IMR-90 (cell line): ENCODE results near the gene GFAP. TPM values are rescaled to one million over a fixed set of nuclear protein-coding genes. Genes with fewer than 3 reads are reported as not detected.

Experiments used
- ATAC-seq: fragments of 200-7000 bp; cut with Tn5 transposase; 2 replicates; pipeline ENCODE4 v1.9.1; 2020; ENCODE audit warnings: low read depth, mild to moderate bottlenecking, moderate library complexity
- BruUV-seq: library from RNA; stranded (reverse); fragments of 400-500 nt; replicated peaks from 2 replicates; lab custom pipeline; 2021; lab: Mats Ljungman, UMichigan
- CTCF ChIA-PET: fragments of 300-600 bp; formaldehyde crosslinking; extraction: SDS; loops from one replicate; lab custom pipeline; 2021; ENCODE audit warnings: antibody characterized with exemption; lab: Yijun Ruan, JAX
- POLR2A ChIA-PET: fragments of 300-600 bp; sonication (Branson Sonifier 250); formaldehyde crosslinking; loops from one replicate; lab custom pipeline; 2022; ENCODE audit warnings: antibody characterized with exemption; ENCODE audit not compliant: unreplicated experiment; lab: Charles Lee
- DNase-seq: peaks from one replicate; pipeline ENCODE4 v3.0.0; 2013
- H2AFZ ChIP-seq: replicated peaks from 2 replicates; pipeline ENCODE3; 2013; ENCODE audit warnings: low read length, mild to moderate bottlenecking; ENCODE audit not compliant: poor library complexity
- H2AK5ac ChIP-seq: 2 replicates; pipeline ENCODE4 v1.6.1; 2013; ENCODE audit warnings: low read depth, low read length, inconsistent platforms
- H2AK9ac ChIP-seq: replicated peaks from 2 replicates; pipeline ENCODE3; 2013; ENCODE audit warnings: mild to moderate bottlenecking, low read depth, low read length, moderate library complexity; ENCODE audit not compliant: poor library complexity
- H2BK120ac ChIP-seq: 2 replicates; pipeline ENCODE4 v1.6.1; 2013; ENCODE audit warnings: low read depth, low read length, inconsistent platforms
- H2BK15ac ChIP-seq: 3 replicates; pipeline ENCODE4 v1.6.1; 2013; ENCODE audit warnings: low read depth, low read length, inconsistent platforms
- H2BK20ac ChIP-seq: 2 replicates; pipeline ENCODE4 v1.6.1; 2013; ENCODE audit warnings: low read depth, mild to moderate bottlenecking, inconsistent platforms, low read length, moderate library complexity
- H2BK5ac ChIP-seq: 2 replicates; pipeline ENCODE4 v1.6.1; 2013; ENCODE audit warnings: mild to moderate bottlenecking, low read depth, low read length, inconsistent platforms; ENCODE audit not compliant: poor library complexity, severe bottlenecking
- H3K14ac ChIP-seq: replicated peaks from 2 replicates; pipeline ENCODE4 v1.6.1; 2013; ENCODE audit warnings: low read depth, low read length, inconsistent platforms
- H3K18ac ChIP-seq: 2 replicates; pipeline ENCODE4 v1.6.1; 2013; ENCODE audit warnings: low read depth, low read length, control low read depth
- H3K23ac ChIP-seq: 2 replicates; pipeline ENCODE4 v1.6.1; 2013; ENCODE audit warnings: low read depth, low read length, inconsistent platforms
- H3K27ac ChIP-seq: 2 replicates; pipeline ENCODE4 v1.5.1; 2013; ENCODE audit warnings: mild to moderate bottlenecking, control low read depth, low read length; ENCODE audit not compliant: insufficient read depth
- H3K27me3 ChIP-seq: 2 replicates; pipeline ENCODE4 v1.6.1; 2013; ENCODE audit warnings: low read length; ENCODE audit not compliant: control insufficient read depth, insufficient read depth
- H3K36me3 ChIP-seq: 2 replicates; pipeline ENCODE4 v1.6.1; 2013; ENCODE audit warnings: low read length, mixed read lengths; ENCODE audit not compliant: control insufficient read depth, insufficient read depth
- H3K4ac ChIP-seq: 2 replicates; pipeline ENCODE4 v1.6.1; 2013; ENCODE audit warnings: low read depth, low read length, inconsistent platforms
- H3K4me1 ChIP-seq: 2 replicates; pipeline ENCODE4 v1.6.1; 2013; ENCODE audit warnings: low read length, mixed read lengths; ENCODE audit not compliant: control insufficient read depth, insufficient read depth
- H3K4me2 ChIP-seq: 2 replicates; pipeline ENCODE4 v1.6.1; 2013; ENCODE audit warnings: low read depth, mild to moderate bottlenecking, control low read depth, low read length, moderate library complexity
- H3K4me3 ChIP-seq: 2 replicates; pipeline ENCODE4 v1.5.1; 2013; ENCODE audit warnings: low read depth, mild to moderate bottlenecking, control low read depth, low read length, moderate library complexity; ENCODE audit not compliant: insufficient read depth
- H3K56ac ChIP-seq: 2 replicates; pipeline ENCODE4 v1.6.1; 2013; ENCODE audit warnings: low read length, inconsistent platforms; ENCODE audit not compliant: insufficient read depth; ENCODE audit errors: extremely low read depth
- H3K79me1 ChIP-seq, 2 experiments: 2 replicates each; pipeline ENCODE4 v1.6.1; 2013; ENCODE audit warnings: low read length in 2 of 2, inconsistent platforms in 1 of 2, low read depth in 1 of 2
- H3K9ac ChIP-seq: 2 replicates; pipeline ENCODE4 v1.6.1; 2013; ENCODE audit warnings: low read depth, low read length, control low read depth
- H3K9me1 ChIP-seq: 2 replicates; pipeline ENCODE4 v1.6.1; 2013; ENCODE audit warnings: low read length, inconsistent platforms; ENCODE audit not compliant: insufficient read depth
- H3K9me3 ChIP-seq: 2 replicates; pipeline ENCODE4 v1.6.1; 2013; ENCODE audit warnings: low read length; ENCODE audit not compliant: control insufficient read depth, insufficient read depth
- H4K20me1 ChIP-seq: 2 replicates; pipeline ENCODE4 v1.6.1; 2013; ENCODE audit warnings: low read length, inconsistent platforms; ENCODE audit not compliant: insufficient read depth
- H4K5ac ChIP-seq: 2 replicates; pipeline ENCODE4 v1.6.1; 2013; ENCODE audit warnings: mild to moderate bottlenecking, low read depth, low read length, control low read depth
- H4K8ac ChIP-seq, 2 experiments: 2 replicates each; pipeline ENCODE4 v1.6.1; 2013; ENCODE audit warnings: low read depth in 2 of 2, low read length in 2 of 2, control low read depth in 1 of 2, inconsistent platforms in 1 of 2
- H4K91ac ChIP-seq: 2 replicates; pipeline ENCODE4 v1.6.1; 2013; ENCODE audit warnings: low read depth, low read length, inconsistent platforms; ENCODE audit not compliant: insufficient read depth
- BHLHE40 ChIP-seq: fragments of 150-350 bp; IDR thresholded peaks from 2 replicates; pipeline ENCODE4 v1.6.1; 2016; ENCODE audit warnings: mild to moderate bottlenecking, low read depth, low read length
- CEBPB ChIP-seq: IDR thresholded peaks from 2 replicates; pipeline ENCODE4 v1.6.1; 2012; ENCODE audit warnings: low read depth, low read length, improper control_type of control experiment
- CHD1 ChIP-seq: IDR thresholded peaks from 2 replicates; pipeline ENCODE4 v1.6.1; 2012; ENCODE audit warnings: low read depth, low read length, improper control_type of control experiment
- FOS ChIP-seq: fragments of 150-350 bp; IDR thresholded peaks from 2 replicates; pipeline ENCODE4 v1.6.1; 2016; ENCODE audit warnings: low read depth, low read length
- MAZ ChIP-seq: IDR thresholded peaks from 2 replicates; pipeline ENCODE4 v1.6.1; 2012; ENCODE audit warnings: low read depth, mild to moderate bottlenecking, low read length, improper control_type of control experiment, moderate library complexity, borderline replicate concordance
- MXI1 ChIP-seq: IDR thresholded peaks from 2 replicates; pipeline ENCODE4 v1.6.1; 2012; ENCODE audit warnings: low read depth, mild to moderate bottlenecking, low read length, moderate library complexity, borderline replicate concordance
- POLR2A ChIP-seq: IDR thresholded peaks from 2 replicates; pipeline ENCODE4 v1.6.1; 2012; ENCODE audit warnings: mild to moderate bottlenecking, low read depth, low read length
- RAD21 ChIP-seq: IDR thresholded peaks from 2 replicates; pipeline ENCODE4 v1.6.1; 2012; ENCODE audit warnings: low read length, improper control_type of control experiment
- SMC3 ChIP-seq: fragments of 150-350 bp; IDR thresholded peaks from 2 replicates; pipeline ENCODE4 v1.6.1; 2016; ENCODE audit warnings: low read depth, mild to moderate bottlenecking, antibody characterized with exemption, low read length, moderate library complexity
- WGBS, 2 experiments: methylation state at CpG; one replicate each; pipeline versions ENCODE4 v1.1.5 to v1.1.7; 2013; ENCODE audit warnings: missing lambda C conversion rate in 2 of 2; ENCODE audit not compliant: insufficient read length in 1 of 2; ENCODE audit errors: extremely low coverage in 2 of 2; 5-methylcytosine and 5-hydroxymethylcytosine counted together
- dilution Hi-C: fragments of 300-500 bp; cut with HindIII; formaldehyde crosslinking; loops from one replicate; pipeline ENCODE4 v1.14.3; 2018; ENCODE audit warnings: low sequenced_read_pairs; ENCODE audit not compliant: unreplicated experiment
- in situ Hi-C: fragments of 300-500 bp; cut with MboI; formaldehyde crosslinking; loops from 3 replicates; pipeline ENCODE4 v1.14.3; 2019; ENCODE audit warnings: low sequenced_read_pairs, inconsistent platforms, mixed read lengths
- intact Hi-C: fragments of 100-400 bp; cut with micrococcal nuclease; formaldehyde crosslinking; loops from 2 replicates; pipeline ENCODE4 v1.10.0; 2022
- polyA plus RNA-seq, 3 experiments: library from polyadenylated mRNA; depleted of rRNA; stranded (reverse); fragments of >200 nt; gene quantifications; 2 replicates each; pipeline ENCODE4 v1.2.3, GENCODE V29; 2012; ENCODE audit warnings: low replicate concordance in 1 of 3
- total RNA-seq: library from RNA; depleted of rRNA; stranded (reverse); fragments of >200 nt; gene quantifications from 2 replicates; pipeline ENCODE4 v1.2.3, GENCODE V29; 2012
- TF ChIP-seq, protein P1 (sequence below): fragments of 150-350 bp; IDR thresholded peaks from 2 replicates; pipeline ENCODE4 v1.6.1; 2017; ENCODE audit warnings: mild to moderate bottlenecking, antibody characterized with exemption, low read length, low read depth
- TF ChIP-seq, protein P2 (sequence below): fragments of 150-350 bp; IDR thresholded peaks from 2 replicates; pipeline ENCODE4 v1.6.1; 2016; ENCODE audit warnings: low read depth, mild to moderate bottlenecking, low read length, moderate library complexity, borderline replicate concordance
- TF ChIP-seq, protein P3 (sequence below): conservative IDR thresholded peaks from 2 replicates; pipeline ENCODE4 v1.5.1; 2012; ENCODE audit warnings: mild to moderate bottlenecking, low read depth, low read length, improper control_type of control experiment

Gene GFAP
- total and polyA plus RNA-seq, 2 of the 4 experiments (the other 2 are of a cell fraction) = 0.18 to 0.19 TPM

DNA sequence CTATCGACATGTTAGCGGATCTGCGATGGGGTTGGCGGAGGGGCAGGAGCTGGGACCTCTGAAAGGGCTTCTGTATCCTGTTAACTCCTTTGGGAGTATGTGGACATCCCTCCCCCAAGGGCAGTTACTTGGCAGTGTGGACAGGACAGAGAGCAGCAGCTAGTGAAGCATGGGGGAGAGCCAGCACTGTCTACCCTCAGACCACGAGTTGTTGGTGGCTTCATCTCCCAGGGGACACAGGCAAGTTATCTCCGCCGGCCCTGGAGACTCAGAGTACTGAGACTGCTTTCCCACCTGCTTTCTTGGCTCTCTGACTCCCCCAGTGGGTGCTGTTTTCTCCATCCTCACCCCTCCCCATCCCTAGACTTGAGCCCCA is 5.3 kb upstream of the GFAP start (continued):
- TF ChIP-seq, protein P1, sequence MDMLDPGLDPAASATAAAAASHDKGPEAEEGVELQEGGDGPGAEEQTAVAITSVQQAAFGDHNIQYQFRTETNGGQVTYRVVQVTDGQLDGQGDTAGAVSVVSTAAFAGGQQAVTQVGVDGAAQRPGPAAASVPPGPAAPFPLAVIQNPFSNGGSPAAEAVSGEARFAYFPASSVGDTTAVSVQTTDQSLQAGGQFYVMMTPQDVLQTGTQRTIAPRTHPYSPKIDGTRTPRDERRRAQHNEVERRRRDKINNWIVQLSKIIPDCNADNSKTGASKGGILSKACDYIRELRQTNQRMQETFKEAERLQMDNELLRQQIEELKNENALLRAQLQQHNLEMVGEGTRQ = no peak
- TF ChIP-seq FOS = no peak

DNA sequence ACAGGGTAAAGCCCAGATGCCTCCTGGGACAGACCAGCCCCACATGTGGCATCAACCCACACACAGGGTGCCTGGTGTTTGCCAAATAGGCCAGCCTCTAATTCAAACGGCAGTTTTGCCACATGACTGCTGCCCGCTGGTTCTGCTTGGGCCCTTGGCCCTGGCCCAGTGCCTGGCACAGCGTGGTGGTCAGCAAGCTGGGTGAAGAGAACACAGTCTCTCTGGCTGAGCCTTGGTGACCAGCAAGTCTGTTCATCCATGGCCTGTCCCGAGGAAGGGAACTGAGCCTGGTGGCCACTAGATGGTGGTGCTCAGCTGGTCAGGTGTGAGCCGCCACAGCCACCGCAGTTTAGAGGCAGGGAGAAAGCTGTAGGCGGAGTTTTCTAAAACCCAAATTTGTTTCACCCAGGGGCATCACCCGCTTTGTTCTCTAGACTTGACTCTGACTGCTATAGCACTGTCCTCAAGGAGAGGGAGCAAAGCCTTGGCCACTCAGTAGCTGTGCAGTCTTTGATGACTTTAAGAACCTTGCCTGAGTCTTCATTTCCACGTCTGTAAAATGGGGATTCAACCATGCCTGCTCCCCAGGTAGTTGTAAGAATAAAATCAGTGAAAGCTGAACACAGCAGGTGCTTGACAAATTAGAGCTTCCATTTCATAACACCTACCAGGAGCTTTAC is 4.7 kb upstream of the GFAP start:
- DNase-seq = peak; percentile 80
- H3K4me2 ChIP-seq = no peak overlapping the region
- TF ChIP-seq FOS (no peak), RAD21 (peak; percentile 95), BHLHE40 (no peak), MAZ (peak; percentile 34; the same call in 1 of the 2 replicates), POLR2A (0 out of 2 replicates have a peak, but pooled peaks have one; percentile 43), CEBPB (no peak), MXI1 (no peak), SMC3 (peak; percentile 94), CHD1 (no peak)
- TF ChIP-seq, protein P2, sequence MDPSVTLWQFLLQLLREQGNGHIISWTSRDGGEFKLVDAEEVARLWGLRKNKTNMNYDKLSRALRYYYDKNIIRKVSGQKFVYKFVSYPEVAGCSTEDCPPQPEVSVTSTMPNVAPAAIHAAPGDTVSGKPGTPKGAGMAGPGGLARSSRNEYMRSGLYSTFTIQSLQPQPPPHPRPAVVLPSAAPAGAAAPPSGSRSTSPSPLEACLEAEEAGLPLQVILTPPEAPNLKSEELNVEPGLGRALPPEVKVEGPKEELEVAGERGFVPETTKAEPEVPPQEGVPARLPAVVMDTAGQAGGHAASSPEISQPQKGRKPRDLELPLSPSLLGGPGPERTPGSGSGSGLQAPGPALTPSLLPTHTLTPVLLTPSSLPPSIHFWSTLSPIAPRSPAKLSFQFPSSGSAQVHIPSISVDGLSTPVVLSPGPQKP = no peak
- TF ChIP-seq, protein P3, sequence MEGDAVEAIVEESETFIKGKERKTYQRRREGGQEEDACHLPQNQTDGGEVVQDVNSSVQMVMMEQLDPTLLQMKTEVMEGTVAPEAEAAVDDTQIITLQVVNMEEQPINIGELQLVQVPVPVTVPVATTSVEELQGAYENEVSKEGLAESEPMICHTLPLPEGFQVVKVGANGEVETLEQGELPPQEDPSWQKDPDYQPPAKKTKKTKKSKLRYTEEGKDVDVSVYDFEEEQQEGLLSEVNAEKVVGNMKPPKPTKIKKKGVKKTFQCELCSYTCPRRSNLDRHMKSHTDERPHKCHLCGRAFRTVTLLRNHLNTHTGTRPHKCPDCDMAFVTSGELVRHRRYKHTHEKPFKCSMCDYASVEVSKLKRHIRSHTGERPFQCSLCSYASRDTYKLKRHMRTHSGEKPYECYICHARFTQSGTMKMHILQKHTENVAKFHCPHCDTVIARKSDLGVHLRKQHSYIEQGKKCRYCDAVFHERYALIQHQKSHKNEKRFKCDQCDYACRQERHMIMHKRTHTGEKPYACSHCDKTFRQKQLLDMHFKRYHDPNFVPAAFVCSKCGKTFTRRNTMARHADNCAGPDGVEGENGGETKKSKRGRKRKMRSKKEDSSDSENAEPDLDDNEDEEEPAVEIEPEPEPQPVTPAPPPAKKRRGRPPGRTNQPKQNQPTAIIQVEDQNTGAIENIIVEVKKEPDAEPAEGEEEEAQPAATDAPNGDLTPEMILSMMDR = peak; percentile 94

More for the DNA sequence above, 4.7 kb upstream of the GFAP start:
- POLR2A ChIA-PET = no interaction called here
- H2BK5ac ChIP-seq = no peak overlapping the region
- H3K79me1 ChIP-seq = no peaks in the 10 kb centered on the region
- no peak overlapping the region for H3K9ac ChIP-seq
- H4K8ac ChIP-seq = peak overlapping the region in 1 of 2 experiments; percentile 75; a peak in 1 of 4 replicates
- no peak overlapping the region for H2BK15ac ChIP-seq
- H3K9me1 ChIP-seq = no peaks in the 10 kb centered on the region
- ATAC-seq = peak; percentile 96
- no peaks in the 10 kb centered on the region; the same call in 1 of the 2 replicates for H4K20me1 ChIP-seq
- no peaks in the 10 kb centered on the region for H3K36me3 ChIP-seq
- no peak overlapping the region for H3K18ac ChIP-seq
- dilution Hi-C loops (no loop called here), intact Hi-C loops (loop anchor here (1.0 kb wide), 3 partner anchors 102 to 213 kb away; no protein-coding TSS in a partner anchor), in situ Hi-C loops (no loop called here)
- BruUV-seq = no TSS peak
- peak overlapping the region; percentile 87 for H2AFZ ChIP-seq
- H3K4me3 ChIP-seq = no peak overlapping the region
- H2AK9ac ChIP-seq = peak overlapping the region; percentile 74
- CTCF ChIA-PET = interaction anchor here (0.7 to 6.6 kb wide), 7 partner anchors 10 to 179 kb away, joined by 3 to 62 read pairs (median 5); no protein-coding TSS in a partner anchor
- no peak overlapping the region for H4K5ac ChIP-seq
- 0 out of 2 replicates have a peak overlapping the region, but pooled peaks have one; percentile 38 for H2BK20ac ChIP-seq
- H3K27me3 ChIP-seq = peaks cover 5% of the 10 kb centered on the region; the same call in 1 of the 2 replicates
- H3K56ac ChIP-seq = no peak overlapping the region
- H3K23ac ChIP-seq = no peak overlapping the region
- H4K91ac ChIP-seq = no peak overlapping the region
- H3K27ac ChIP-seq = no peak overlapping the region
- H3K4ac ChIP-seq = peak overlapping the region; percentile 53
- H3K9me3 ChIP-seq = no peaks in the 10 kb centered on the region
- H2BK120ac ChIP-seq = 0 out of 2 replicates have a peak overlapping the region, but pooled peaks have one; percentile 58
- H3K4me1 ChIP-seq = peaks cover 9% of the 10 kb centered on the region; the same call in 1 of the 2 replicates
- H3K14ac ChIP-seq = no peak overlapping the region
- H2AK5ac ChIP-seq = no peak overlapping the region; the same call in none of the 2 replicates
- WGBS, 2 experiments = 3% methylated on average over 5 of the region's 9 CpGs; no CpG with 5 or more reads in 1 of the 2 experiments
